Osteocyte (in vitro differentiated cells): Measurements from ENCODE around the gene BMPR1B. TPM values are rescaled to one million over a fixed set of nuclear protein-coding genes. Genes with fewer than 3 reads are reported as not detected.
"Not testable (repeated sequence)": the region's sequence is repeated elsewhere in the genome, so short reads cannot be mapped to it uniquely, and the experiment has no call there.

Source experiments
- DNase-seq: peaks from one replicate; pipeline ENCODE4 v3.0.0; 2021; ENCODE audit warnings: mixed read lengths; ENCODE audit not compliant: unreplicated experiment; ENCODE audit errors: extremely low spot score
- H3K27ac Mint-ChIP-seq: one replicate; pipeline ENCODE4 v1.8.0; 2021; ENCODE audit warnings: mild to moderate bottlenecking, mixed read lengths; ENCODE audit not compliant: unreplicated experiment
- H3K27me3 Mint-ChIP-seq: one replicate; pipeline ENCODE4 v1.8.0; 2021; ENCODE audit warnings: mixed read lengths; ENCODE audit not compliant: unreplicated experiment
- H3K36me3 Mint-ChIP-seq: one replicate; pipeline ENCODE4 v1.8.0; 2021; ENCODE audit warnings: mixed read lengths; ENCODE audit not compliant: unreplicated experiment
- H3K4me1 Mint-ChIP-seq: one replicate; pipeline ENCODE4 v1.8.0; 2021; ENCODE audit warnings: mixed read lengths; ENCODE audit not compliant: unreplicated experiment
- H3K4me3 Mint-ChIP-seq: one replicate; pipeline ENCODE4 v1.8.0; 2021; ENCODE audit warnings: mild to moderate bottlenecking, moderate library complexity, mixed read lengths; ENCODE audit not compliant: unreplicated experiment
- H3K9me3 Mint-ChIP-seq: one replicate; pipeline ENCODE4 v1.8.0; 2021; ENCODE audit warnings: mixed read lengths; ENCODE audit not compliant: unreplicated experiment
- CTCF ChIP-seq: fragments of 200-600 bp; sonication (generic); IDR thresholded peaks from 2 replicates; pipeline ENCODE4 v1.5.0; 2021; ENCODE audit warnings: antibody characterized with exemption, mild to moderate bottlenecking, moderate library complexity
- total RNA-seq: library from RNA; stranded (reverse); gene quantifications from 2 replicates; pipeline ENCODE4 v1.2.1, GENCODE V29; 2021

BMPR1B gene
- total RNA-seq, 1 donor from 2014 or later: 1.5 TPM

DNA sequence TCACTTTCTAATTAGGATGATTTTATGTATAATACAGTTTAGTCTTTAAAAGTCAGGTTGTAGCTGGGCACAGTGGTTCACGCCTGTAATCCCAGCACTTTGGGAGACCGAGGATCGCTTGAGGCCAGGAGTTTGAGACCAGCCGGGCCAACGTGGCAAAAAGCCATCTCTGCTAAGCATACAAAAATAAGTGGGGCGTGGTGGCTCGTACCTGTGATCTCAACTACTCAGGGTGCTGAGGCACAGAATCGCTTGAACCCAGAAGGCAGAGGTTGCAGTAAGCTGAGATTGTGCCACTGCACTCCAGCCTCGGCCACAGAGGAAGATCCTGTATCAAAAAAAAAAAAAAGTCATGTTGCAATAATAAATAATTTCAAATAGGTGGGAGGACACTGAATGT lies 364.2 kb downstream of the BMPR1B start:
- no peak for DNase-seq
- no peak for TF ChIP-seq CTCF
- Mint-ChIP-seq H3K9me3 (no peaks in the 10 kb centered on the region), H3K36me3 (peaks cover 3% of the 10 kb centered on the region), H3K4me1 (peaks cover 4% of the 10 kb centered on the region), H3K27me3 (no peaks in the 10 kb centered on the region), H3K4me3 (no peak overlapping the region), H3K27ac (no peak overlapping the region)

DNA sequence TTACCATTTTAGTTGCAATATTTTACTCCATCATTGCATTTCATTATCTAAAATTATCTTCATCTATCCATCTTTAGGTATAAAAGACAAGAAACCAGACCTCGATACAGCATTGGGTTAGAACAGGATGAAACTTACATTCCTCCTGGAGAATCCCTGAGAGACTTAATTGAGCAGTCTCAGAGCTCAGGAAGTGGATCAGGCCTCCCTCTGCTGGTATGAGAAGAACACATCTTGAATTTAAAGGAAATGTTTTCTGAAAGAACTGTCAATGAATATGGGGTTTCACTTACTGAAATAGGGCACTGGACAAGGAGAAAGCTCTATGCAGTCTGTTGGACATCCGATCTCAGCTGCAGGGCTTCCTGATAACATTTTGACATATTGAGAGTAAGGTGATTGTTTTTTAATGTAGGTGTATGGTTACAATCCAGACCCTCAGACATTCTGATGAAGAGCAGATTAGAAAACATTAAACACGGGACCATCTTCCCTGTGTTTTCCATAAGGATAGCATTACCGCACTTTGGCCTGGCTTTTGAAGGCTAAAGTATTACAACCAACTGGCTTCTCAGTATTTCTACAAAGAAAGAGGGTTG lies 367.2 kb downstream of the BMPR1B start:
- H3K27ac Mint-ChIP-seq: no peak overlapping the region
- no peaks in the 10 kb centered on the region for H3K9me3 Mint-ChIP-seq
- TF ChIP-seq CTCF: peak; percentile 80
- H3K36me3 Mint-ChIP-seq: no peaks in the 10 kb centered on the region
- no peaks in the 10 kb centered on the region for H3K27me3 Mint-ChIP-seq
- no peak for DNase-seq
- H3K4me3 Mint-ChIP-seq: no peak overlapping the region
- peaks cover 17% of the 10 kb centered on the region for H3K4me1 Mint-ChIP-seq

- TF ChIP-seq CTCF: no peak
- H3K27me3 Mint-ChIP-seq: no peaks in the 10 kb centered on the region
- H3K36me3 Mint-ChIP-seq: no peaks in the 10 kb centered on the region
- DNase-seq: no peak
- H3K4me3 Mint-ChIP-seq: no peak overlapping the region
- peak overlapping the region; percentile 52 for H3K27ac Mint-ChIP-seq
- H3K9me3 Mint-ChIP-seq: no peaks in the 10 kb centered on the region
- H3K4me1 Mint-ChIP-seq: peaks cover 32% of the 10 kb centered on the region
These were observed 371.3 kb downstream of the BMPR1B start for GRCh38 chr4:95129031-95129430.

DNA sequence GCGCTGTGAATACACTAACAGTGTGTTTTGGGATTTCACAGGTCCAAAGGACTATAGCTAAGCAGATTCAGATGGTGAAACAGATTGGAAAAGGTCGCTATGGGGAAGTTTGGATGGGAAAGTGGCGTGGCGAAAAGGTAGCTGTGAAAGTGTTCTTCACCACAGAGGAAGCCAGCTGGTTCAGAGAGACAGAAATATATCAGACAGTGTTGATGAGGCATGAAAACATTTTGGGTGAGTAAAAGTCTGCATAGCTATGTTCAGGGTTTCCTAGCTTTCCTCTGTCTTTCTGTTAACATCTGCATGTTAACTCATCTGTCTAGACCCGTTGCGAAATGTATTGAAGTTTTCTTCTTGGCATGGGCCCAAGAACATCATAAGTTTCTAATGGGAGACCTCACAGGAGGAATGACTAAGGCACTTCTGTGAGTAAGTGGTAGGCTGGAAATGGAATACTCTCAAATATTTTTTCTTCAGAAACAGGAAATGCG lies 372.1 kb downstream of the BMPR1B start:
- Mint-ChIP-seq H3K9me3 (no peaks in the 10 kb centered on the region), H3K27ac (peak overlapping the region; percentile 94), H3K4me1 (peaks cover 31% of the 10 kb centered on the region), H3K27me3 (no peaks in the 10 kb centered on the region), H3K4me3 (peak overlapping the region; percentile 65), H3K36me3 (no peaks in the 10 kb centered on the region)
- no peak for DNase-seq
- no peak for TF ChIP-seq CTCF

GRCh38 chr4:95134016-95134415 lies 376.3 kb downstream of the BMPR1B start:
- Mint-ChIP-seq H3K9me3 (peaks cover 15% of the 10 kb centered on the region), H3K4me1 (peaks cover 23% of the 10 kb centered on the region)
- DNase-seq, H3K27ac Mint-ChIP-seq, H3K4me3 Mint-ChIP-seq, H3K27me3 Mint-ChIP-seq, H3K36me3 Mint-ChIP-seq: not testable (repeated sequence)

DNA sequence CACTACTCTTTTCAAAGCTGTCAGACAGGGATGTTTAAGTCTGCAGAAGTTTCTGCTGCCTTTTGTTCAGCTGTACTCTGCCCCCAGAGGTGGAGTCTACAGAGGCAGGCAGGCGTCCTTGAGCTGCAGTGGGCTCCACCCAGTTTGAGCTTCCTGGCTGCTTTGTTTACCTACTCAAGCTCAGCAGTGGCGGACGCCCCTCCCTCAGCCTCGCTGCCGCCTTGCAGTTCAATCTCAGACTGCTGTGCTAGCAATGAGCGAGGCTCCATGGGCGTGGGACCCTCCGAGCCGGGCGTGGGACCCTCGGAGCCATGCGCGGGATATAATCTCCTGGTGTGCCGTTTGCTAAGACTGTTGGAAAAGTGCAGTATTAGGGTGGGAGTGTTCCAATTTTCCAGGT lies 381.7 kb downstream of the BMPR1B start:
- H3K27me3 Mint-ChIP-seq, DNase-seq, H3K27ac Mint-ChIP-seq, H3K36me3 Mint-ChIP-seq, H3K4me1 Mint-ChIP-seq, H3K4me3 Mint-ChIP-seq: not testable (repeated sequence)
- peaks cover 18% of the 10 kb centered on the region for H3K9me3 Mint-ChIP-seq
